CD4-positive, alpha-beta T cell treated with Interleukin-4 for 4 hours (primary cell): ENCODE data around the gene IFT122.
"Not testable (repeated sequence)": the region's sequence is repeated elsewhere in the genome, so short reads cannot be mapped to it uniquely, and the experiment has no call there.

Experiments used
- DNase-seq: peaks from one replicate; pipeline ENCODE4 v3.0.0-alpha.2; 2020

Gene IFT122

GRCh38 chr3:129501630-129502029 lies 61.6 kb downstream of the IFT122 start:
- no peak for DNase-seq

- DNase-seq = no peak
Observed at GRCh38 chr3:129502641-129503408, 62.8 kb downstream of the IFT122 start.

GRCh38 chr3:129503471-129504291 lies 63.7 kb downstream of the IFT122 start:
- no peak for DNase-seq

GRCh38 chr3:129504471-129505100 lies 64.6 kb downstream of the IFT122 start:
- no peak for DNase-seq

- no peak for DNase-seq
Observed at GRCh38 chr3:129505341-129505740, 65.3 kb downstream of the IFT122 start.

GRCh38 chr3:129506231-129506742 lies 66.3 kb downstream of the IFT122 start:
- no peak for DNase-seq

GRCh38 chr3:129507181-129507831 lies 67.3 kb downstream of the IFT122 start:
- no peak for DNase-seq

GRCh38 chr3:129512595-129512994 lies 72.6 kb downstream of the IFT122 start:
- DNase-seq = no peak

GRCh38 chr3:129513705-129514104 lies 73.7 kb downstream of the IFT122 start:
- DNase-seq = no peak

GRCh38 chr3:129514110-129514509 lies 74.1 kb downstream of the IFT122 start:
- DNase-seq = no peak

GRCh38 chr3:129514563-129514962 lies 74.5 kb downstream of the IFT122 start:
- DNase-seq = no peak

- DNase-seq = not testable (repeated sequence)
Observed at GRCh38 chr3:129515108-129515820, 75.2 kb downstream of the IFT122 start.

GRCh38 chr3:129515821-129516432 lies 75.9 kb downstream of the IFT122 start:
- DNase-seq = not testable (repeated sequence)

GRCh38 chr3:129517516-129517915 lies 77.5 kb downstream of the IFT122 start:
- no peak for DNase-seq

- no peak for DNase-seq
Observed at GRCh38 chr3:129518038-129518561, 78.1 kb downstream of the IFT122 start.

- DNase-seq = no peak
Observed at GRCh38 chr3:129518581-129518980, 78.6 kb downstream of the IFT122 start.

GRCh38 chr3:129519449-129519848 lies 79.4 kb downstream of the IFT122 start:
- DNase-seq = no peak

GRCh38 chr3:129519896-129520715 lies 80.1 kb downstream of the IFT122 start:
- no peak for DNase-seq

- no peak for DNase-seq
Observed at GRCh38 chr3:129520960-129521359, 80.9 kb downstream of the IFT122 start.

GRCh38 chr3:129521611-129522010 lies 81.6 kb downstream of the IFT122 start:
- no peak for DNase-seq

GRCh38 chr3:129522953-129523352 lies 82.9 kb downstream of the IFT122 start:
- no peak for DNase-seq
